ENCODE results near the gene IRF6. TPM values are rescaled to one million over a fixed set of nuclear protein-coding genes. Genes with fewer than 3 reads are reported as not detected.
A peak's percentile ranks its signal among the peaks of the same experiment; 100 is the strongest.

The IRF6 gene
- total RNA-seq, 2 experiments from 2014 or later = 0.16 to 0.21 TPM

GRCh38 chr1:209838537-209838936 lies 32.6 kb upstream of the IRF6 start:
- ChIA-PET POLR2A (no interaction called here), CTCF (interaction anchor here (1.2 to 8.6 kb wide), 6 partner anchors 11 to 22 kb away, joined by 3 to 45 read pairs (median 8); partner anchors contain the start of gene UTP25)
- DNase-seq (no peak), ATAC-seq (no peak)
- Mint-ChIP-seq H3K36me3 (ENCODE audit: low read depth) (peaks cover 81% of the 10 kb centered on the region), H3K9me3 (ENCODE audit: insufficient read depth) (no peaks in the 10 kb centered on the region), H3K27ac (no peak overlapping the region), H3K27me3 (ENCODE audit: low read depth) (no peaks in the 10 kb centered on the region), H3K4me1 (ENCODE audit: low read depth) (peaks cover 3% of the 10 kb centered on the region), H3K4me3 (no peak overlapping the region)

- DNase-seq = no peak
- Mint-ChIP-seq H3K4me1 (ENCODE audit: low read depth) (peaks cover 3% of the 10 kb centered on the region), H3K36me3 (ENCODE audit: low read depth) (peaks cover 80% of the 10 kb centered on the region), H3K9me3 (ENCODE audit: insufficient read depth) (no peaks in the 10 kb centered on the region), H3K27ac (no peak overlapping the region), H3K27me3 (ENCODE audit: low read depth) (no peaks in the 10 kb centered on the region), H3K4me3 (no peak overlapping the region)
- ChIA-PET POLR2A (no interaction called here), CTCF (interaction anchor here (1.2 to 8.6 kb wide), 5 partner anchors 10 to 23 kb away, joined by 3 to 45 read pairs (median 6); partner anchors contain the start of gene UTP25)
- no peak for ATAC-seq
Observed at GRCh38 chr1:209837671-209838070, 31.7 kb upstream of the IRF6 start.

- ATAC-seq (no peak), DNase-seq (no peak)
- H3K4me3 Mint-ChIP-seq = no peak overlapping the region
- H3K27ac Mint-ChIP-seq = no peak overlapping the region
- H3K27me3 Mint-ChIP-seq (ENCODE audit: low read depth) = no peaks in the 10 kb centered on the region
- H3K36me3 Mint-ChIP-seq (ENCODE audit: low read depth) = peaks cover 78% of the 10 kb centered on the region
- POLR2A ChIA-PET = no interaction called here
- H3K9me3 Mint-ChIP-seq (ENCODE audit: insufficient read depth) = no peaks in the 10 kb centered on the region
- H3K4me1 Mint-ChIP-seq (ENCODE audit: low read depth) = peaks cover 3% of the 10 kb centered on the region
- CTCF ChIA-PET = interaction anchor here (1.2 to 8.6 kb wide), 3 partner anchors 8 to 14 kb away, joined by 6 to 45 read pairs (median 17); partner anchors contain the start of gene UTP25
Observed at GRCh38 chr1:209835782-209836298, 29.9 kb upstream of the IRF6 start.

- H3K4me1 Mint-ChIP-seq (ENCODE audit: low read depth) = peaks cover 26% of the 10 kb centered on the region
- no peaks in the 10 kb centered on the region for H3K9me3 Mint-ChIP-seq (ENCODE audit: insufficient read depth)
- H3K36me3 Mint-ChIP-seq (ENCODE audit: low read depth) = peaks cover 46% of the 10 kb centered on the region
- POLR2A ChIA-PET = interaction anchor here (0.7 kb wide), 1 partner anchor 57 kb away, joined by 4 read pairs; no protein-coding TSS in a partner anchor
- ATAC-seq (no peak), DNase-seq (no peak)
- no peaks in the 10 kb centered on the region for H3K27me3 Mint-ChIP-seq (ENCODE audit: low read depth)
- CTCF ChIA-PET = interaction anchor here (8.6 kb wide), 1 partner anchor 8 kb away, joined by 45 read pairs; no protein-coding TSS in a partner anchor
- no peak overlapping the region for H3K4me3 Mint-ChIP-seq
- no peak overlapping the region for H3K27ac Mint-ChIP-seq
Observed at GRCh38 chr1:209831615-209832014, 25.7 kb upstream of the IRF6 start.

- Mint-ChIP-seq H3K4me1 (ENCODE audit: low read depth) (peaks cover 26% of the 10 kb centered on the region), H3K36me3 (ENCODE audit: low read depth) (peaks cover 38% of the 10 kb centered on the region)
Observed at GRCh38 chr1:209830722-209831121, 24.8 kb upstream of the IRF6 start.

GRCh38 chr1:209829716-209830115 lies 23.8 kb upstream of the IRF6 start:
- H3K4me3 Mint-ChIP-seq = peak overlapping the region; percentile 67
- CTCF ChIA-PET = interaction anchor here (1.9 kb wide), 1 partner anchor 21 kb away, joined by 5 read pairs; no protein-coding TSS in a partner anchor
- POLR2A ChIA-PET = no interaction called here
- peaks cover 26% of the 10 kb centered on the region for H3K4me1 Mint-ChIP-seq (ENCODE audit: low read depth)
- H3K27me3 Mint-ChIP-seq (ENCODE audit: low read depth) = peaks cover 2% of the 10 kb centered on the region
- peaks cover 32% of the 10 kb centered on the region for H3K36me3 Mint-ChIP-seq (ENCODE audit: low read depth)
- H3K9me3 Mint-ChIP-seq (ENCODE audit: insufficient read depth) = no peaks in the 10 kb centered on the region
- H3K27ac Mint-ChIP-seq = no peak overlapping the region
- DNase-seq (no peak), ATAC-seq (no peak)

More at GRCh38 chr1:209830722-209831121, 24.8 kb upstream of the IRF6 start:
- CTCF ChIA-PET = interaction anchor here (1.9 kb wide), 1 partner anchor 20 kb away, joined by 5 read pairs; no protein-coding TSS in a partner anchor
- ATAC-seq (no peak), DNase-seq (no peak)
- H3K27me3 Mint-ChIP-seq (ENCODE audit: low read depth) = no peaks in the 10 kb centered on the region
- H3K27ac Mint-ChIP-seq = no peak overlapping the region
- H3K4me3 Mint-ChIP-seq = no peak overlapping the region
- H3K9me3 Mint-ChIP-seq (ENCODE audit: insufficient read depth) = no peaks in the 10 kb centered on the region
- POLR2A ChIA-PET = no interaction called here

GRCh38 chr1:209827384-209828262 lies 21.7 kb upstream of the IRF6 start, which contains the start of gene UTP25:
Gene UTP25, plus strand, starts transcription at chr1:209827972. Its CDS starts 92 bp downstream, at chr1:209828064.
- peaks cover 33% of the 10 kb centered on the region for H3K4me1 Mint-ChIP-seq (ENCODE audit: low read depth)
- H3K4me3 Mint-ChIP-seq = peak within 1 kb of the TSS; percentile 95
- peaks cover 13% of the 10 kb centered on the region for H3K36me3 Mint-ChIP-seq (ENCODE audit: low read depth)
- POLR2A ChIA-PET = interaction anchor here (0.6 to 1.1 kb wide), 5 partner anchors 13 to 1506 kb away, joined by 3 to 5 read pairs (median 3); partner anchors contain the start of gene C1orf74
- H3K27ac Mint-ChIP-seq = peak within 1 kb of the TSS; percentile 86
- CTCF ChIA-PET = interaction anchor here (0.7 to 2.7 kb wide), 18 partner anchors 9 to 406 kb away, joined by 3 to 17 read pairs (median 4); partner anchors contain the start of gene C1orf74
- peaks cover 6% of the 10 kb centered on the region for H3K27me3 Mint-ChIP-seq (ENCODE audit: low read depth)
- H3K9me3 Mint-ChIP-seq (ENCODE audit: insufficient read depth) = no peaks in the 10 kb centered on the region
- ATAC-seq = peak; percentile 94
- peak; percentile 96 for DNase-seq

GRCh38 chr1:209825591-209826434 lies 19.9 kb upstream of the IRF6 start:
- no peak overlapping the region for H3K27ac Mint-ChIP-seq
- H3K4me3 Mint-ChIP-seq = no peak overlapping the region
- peaks cover 2% of the 10 kb centered on the region for H3K36me3 Mint-ChIP-seq (ENCODE audit: low read depth)
- DNase-seq (no peak), ATAC-seq (no peak)
- ChIA-PET CTCF (interaction anchor here (1.0 to 4.4 kb wide), 7 partner anchors 7 to 69 kb away, joined by 3 to 42 read pairs (median 9); partner anchors contain the start of genes C1orf74 and TRAF3IP3), POLR2A (no interaction called here)
- H3K4me1 Mint-ChIP-seq (ENCODE audit: low read depth) = peaks cover 34% of the 10 kb centered on the region
- H3K27me3 Mint-ChIP-seq (ENCODE audit: low read depth) = peaks cover 14% of the 10 kb centered on the region
- H3K9me3 Mint-ChIP-seq (ENCODE audit: insufficient read depth) = no peaks in the 10 kb centered on the region

- peak; percentile 27 for ATAC-seq
- no peaks in the 10 kb centered on the region for H3K36me3 Mint-ChIP-seq (ENCODE audit: low read depth)
- H3K27ac Mint-ChIP-seq = no peak overlapping the region
- POLR2A ChIA-PET = interaction anchor here (1.0 kb wide), 1 partner anchor 39 kb away, joined by 3 read pairs; the partner anchor contains the start of gene C1orf74
- peak; percentile 50 for DNase-seq
- peaks cover 32% of the 10 kb centered on the region for H3K27me3 Mint-ChIP-seq (ENCODE audit: low read depth)
- H3K9me3 Mint-ChIP-seq (ENCODE audit: insufficient read depth) = no peaks in the 10 kb centered on the region
- no peak overlapping the region for H3K4me3 Mint-ChIP-seq
- H3K4me1 Mint-ChIP-seq (ENCODE audit: low read depth) = peaks cover 22% of the 10 kb centered on the region
- CTCF ChIA-PET = interaction anchor here (0.5 to 4.4 kb wide), 43 partner anchors 9 to 834 kb away, joined by 3 to 61 read pairs (median 4); partner anchors contain the start of genes C1orf74, IRF6 and TRAF3IP3
Observed at GRCh38 chr1:209823143-209824041, 17.4 kb upstream of the IRF6 start.

- ChIA-PET POLR2A (no interaction called here), CTCF (interaction anchor here (0.5 to 4.4 kb wide), 39 partner anchors 9 to 833 kb away, joined by 3 to 61 read pairs (median 5); partner anchors contain the start of genes C1orf74 and IRF6)
- H3K27me3 Mint-ChIP-seq (ENCODE audit: low read depth) = peaks cover 33% of the 10 kb centered on the region
- ATAC-seq (no peak), DNase-seq (no peak)
- H3K36me3 Mint-ChIP-seq (ENCODE audit: low read depth) = no peaks in the 10 kb centered on the region
- H3K4me1 Mint-ChIP-seq (ENCODE audit: low read depth) = peaks cover 19% of the 10 kb centered on the region
- no peak overlapping the region for H3K27ac Mint-ChIP-seq
- no peaks in the 10 kb centered on the region for H3K9me3 Mint-ChIP-seq (ENCODE audit: insufficient read depth)
- H3K4me3 Mint-ChIP-seq = no peak overlapping the region
Observed at GRCh38 chr1:209822706-209823105, 16.8 kb upstream of the IRF6 start.

Measured in activated CD8-positive, alpha-beta T cell treated with anti-CD3 and anti-CD28 coated beads, Interleukin-2, amount 10 ng/mL, durations not matched to agents 7 days and 5 days (primary cell).